Hypothalamus (tissue), 51 donors: ENCODE results near the gene CWF19L2.
"Not testable (repeated sequence)": the region's sequence is repeated elsewhere in the genome, so short reads cannot be mapped to it uniquely, and the experiment has no call there.

Source experiments
- DNase-seq, 51 donors: peaks; one replicate each; lab custom pipeline; 2025; lab: John Stamatoyannopoulos, UW

Gene CWF19L2

GRCh38 chr11:107439586-107440167 is 17.9 kb downstream of the CWF19L2 start:
- DNase-seq = no peak

GRCh38 chr11:107438148-107438547 is 19.5 kb downstream of the CWF19L2 start:
- no peak for DNase-seq

- no peak for DNase-seq
These were observed 27.1 kb downstream of the CWF19L2 start for GRCh38 chr11:107430525-107430924.

GRCh38 chr11:107427569-107428180 is 29.9 kb downstream of the CWF19L2 start:
- no peak for DNase-seq

GRCh38 chr11:107413352-107413751 is 44.3 kb downstream of the CWF19L2 start:
- DNase-seq = no peak

GRCh38 chr11:107408762-107409211 is 48.8 kb downstream of the CWF19L2 start:
- DNase-seq = no peak

- DNase-seq = no peak
These were observed 52.4 kb downstream of the CWF19L2 start for GRCh38 chr11:107405260-107405659.

GRCh38 chr11:107401131-107401530 is 56.5 kb downstream of the CWF19L2 start:
- not testable (repeated sequence) for DNase-seq

- DNase-seq = no peak
These were observed 60.3 kb downstream of the CWF19L2 start for GRCh38 chr11:107397357-107397756.

GRCh38 chr11:107392611-107393010 is 65.0 kb downstream of the CWF19L2 start:
- DNase-seq = no peak

- not testable (repeated sequence) for DNase-seq
These were observed 66.9 kb downstream of the CWF19L2 start for GRCh38 chr11:107390701-107391100.

- DNase-seq = no peak
These were observed 70.0 kb downstream of the CWF19L2 start for GRCh38 chr11:107387666-107388065.

- DNase-seq = no peak
These were observed 72.2 kb downstream of the CWF19L2 start for GRCh38 chr11:107385361-107385981.

GRCh38 chr11:107384144-107384852 is 73.3 kb downstream of the CWF19L2 start:
- DNase-seq = no peak

- no peak for DNase-seq
These were observed 85.2 kb downstream of the CWF19L2 start for GRCh38 chr11:107372439-107372838.

GRCh38 chr11:107370390-107370789 is 87.2 kb downstream of the CWF19L2 start:
- no peak for DNase-seq

- DNase-seq = no peak
These were observed 97.9 kb downstream of the CWF19L2 start for GRCh38 chr11:107359701-107360100.

- no peak for DNase-seq
These were observed 99.7 kb downstream of the CWF19L2 start for GRCh38 chr11:107357877-107358276.

- DNase-seq = no peak
These were observed 102.8 kb downstream of the CWF19L2 start for GRCh38 chr11:107354780-107355179.

- DNase-seq = no peak
These were observed 119.7 kb downstream of the CWF19L2 start for GRCh38 chr11:107337917-107338316.

GRCh38 chr11:107331728-107332127 is 125.9 kb downstream of the CWF19L2 start:
- DNase-seq = no peak

- no peak for DNase-seq
These were observed 128.5 kb downstream of the CWF19L2 start for GRCh38 chr11:107329164-107329563.
